ENCODE results near the gene EEA1.

The EEA1 gene

DNA sequence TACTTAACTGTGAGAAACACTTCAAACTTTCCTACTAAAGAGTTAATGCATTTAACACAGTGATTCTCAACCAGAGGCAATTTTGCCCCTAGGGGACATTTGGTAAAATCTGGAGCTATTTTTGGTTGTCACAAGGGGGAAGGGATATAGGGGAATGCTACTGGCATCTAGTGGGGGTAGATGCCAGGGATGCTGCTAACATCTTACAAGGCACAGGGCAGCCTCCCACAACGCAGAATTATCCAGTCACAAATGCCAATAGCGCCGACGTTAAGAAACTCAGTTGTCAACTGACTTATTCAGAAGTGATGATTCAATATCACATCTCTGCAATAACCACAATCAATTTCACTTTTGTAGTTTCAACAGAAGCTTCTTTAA, 2.0 kb downstream of the EEA1 start:
- TF ChIP-seq, protein P1, sequence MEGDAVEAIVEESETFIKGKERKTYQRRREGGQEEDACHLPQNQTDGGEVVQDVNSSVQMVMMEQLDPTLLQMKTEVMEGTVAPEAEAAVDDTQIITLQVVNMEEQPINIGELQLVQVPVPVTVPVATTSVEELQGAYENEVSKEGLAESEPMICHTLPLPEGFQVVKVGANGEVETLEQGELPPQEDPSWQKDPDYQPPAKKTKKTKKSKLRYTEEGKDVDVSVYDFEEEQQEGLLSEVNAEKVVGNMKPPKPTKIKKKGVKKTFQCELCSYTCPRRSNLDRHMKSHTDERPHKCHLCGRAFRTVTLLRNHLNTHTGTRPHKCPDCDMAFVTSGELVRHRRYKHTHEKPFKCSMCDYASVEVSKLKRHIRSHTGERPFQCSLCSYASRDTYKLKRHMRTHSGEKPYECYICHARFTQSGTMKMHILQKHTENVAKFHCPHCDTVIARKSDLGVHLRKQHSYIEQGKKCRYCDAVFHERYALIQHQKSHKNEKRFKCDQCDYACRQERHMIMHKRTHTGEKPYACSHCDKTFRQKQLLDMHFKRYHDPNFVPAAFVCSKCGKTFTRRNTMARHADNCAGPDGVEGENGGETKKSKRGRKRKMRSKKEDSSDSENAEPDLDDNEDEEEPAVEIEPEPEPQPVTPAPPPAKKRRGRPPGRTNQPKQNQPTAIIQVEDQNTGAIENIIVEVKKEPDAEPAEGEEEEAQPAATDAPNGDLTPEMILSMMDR (conservative IDR thresholded peaks at IDR 0.05; ENCODE audit: low read depth, low read length): peak; percentile 15
- peak overlapping the region; percentile 72 for H3K4me3 ChIP-seq (ENCODE audit: low read length)
- no peak for DNase-seq (ENCODE audit: low read depth)

DNA sequence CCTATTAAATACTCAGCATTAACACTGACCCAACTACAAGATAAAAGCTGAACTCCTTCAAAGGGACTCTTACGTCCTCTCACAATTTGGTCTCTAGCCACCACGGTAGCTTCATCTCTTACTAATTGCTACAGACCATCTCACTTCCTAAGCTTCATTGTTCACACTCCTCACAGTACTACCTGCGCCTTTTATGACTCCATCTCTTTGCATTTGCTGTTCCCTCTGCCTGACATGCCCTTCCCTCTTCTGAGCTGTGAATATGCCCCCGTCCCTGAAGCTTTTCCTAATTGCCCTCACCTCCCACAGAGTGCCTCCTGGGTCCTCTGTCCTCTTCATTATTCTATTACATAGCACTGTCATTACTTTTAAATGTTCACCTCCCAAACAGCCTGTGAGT, 2.5 kb downstream of the EEA1 start:
- no peak overlapping the region for H3K4me3 ChIP-seq (ENCODE audit: low read length)
- TF ChIP-seq, protein P1 (conservative IDR thresholded peaks at IDR 0.05; ENCODE audit: low read depth, low read length): no peak
- DNase-seq (ENCODE audit: low read depth): no peak

DNA sequence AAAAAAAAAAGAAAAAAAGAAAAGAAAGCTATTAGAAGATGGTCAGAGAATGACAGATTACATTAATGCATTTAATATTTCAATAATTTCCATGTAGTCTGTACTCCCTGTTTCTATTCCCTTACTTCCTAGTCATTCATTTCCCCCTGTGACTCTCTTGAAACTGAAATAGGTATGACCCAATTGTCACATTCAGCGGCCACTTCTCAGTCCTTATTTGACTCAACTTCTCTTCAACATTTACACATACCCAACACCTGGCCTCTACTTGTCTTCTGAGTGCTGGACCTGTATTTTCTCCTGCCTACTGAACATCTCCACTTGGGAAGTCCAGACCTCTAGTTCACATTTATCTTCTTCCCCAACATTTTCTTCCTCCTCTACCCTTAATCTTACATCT, 7.2 kb downstream of the EEA1 start:
- no peak overlapping the region for H3K4me3 ChIP-seq (ENCODE audit: low read length)
- TF ChIP-seq, protein P1 (conservative IDR thresholded peaks at IDR 0.05; ENCODE audit: low read depth, low read length): no peak
- no peak for DNase-seq (ENCODE audit: low read depth)

DNA sequence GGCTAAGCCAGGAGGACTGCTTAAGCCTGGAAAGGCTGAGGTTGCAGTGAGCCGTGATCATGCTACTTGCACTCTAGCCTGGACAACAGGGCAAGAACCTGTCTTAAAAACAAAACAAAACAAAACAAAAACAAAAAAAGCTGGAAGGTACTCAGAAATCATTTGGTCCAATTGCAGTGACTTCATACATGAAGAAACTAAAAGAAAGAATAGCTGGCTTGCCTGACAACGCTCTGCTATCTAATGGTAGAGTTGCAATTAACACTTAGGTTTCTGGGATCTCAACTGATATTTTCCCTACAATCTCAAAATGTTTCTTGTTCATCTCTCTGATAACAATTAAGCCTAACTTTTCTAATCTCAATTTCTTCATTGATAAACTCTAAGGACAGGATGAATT, 13.7 kb downstream of the EEA1 start:
- no peak overlapping the region for H3K4me3 ChIP-seq (ENCODE audit: low read length)
- no peak for DNase-seq (ENCODE audit: low read depth)
- TF ChIP-seq, protein P1 (conservative IDR thresholded peaks at IDR 0.05; ENCODE audit: low read depth, low read length): no peak

DNA sequence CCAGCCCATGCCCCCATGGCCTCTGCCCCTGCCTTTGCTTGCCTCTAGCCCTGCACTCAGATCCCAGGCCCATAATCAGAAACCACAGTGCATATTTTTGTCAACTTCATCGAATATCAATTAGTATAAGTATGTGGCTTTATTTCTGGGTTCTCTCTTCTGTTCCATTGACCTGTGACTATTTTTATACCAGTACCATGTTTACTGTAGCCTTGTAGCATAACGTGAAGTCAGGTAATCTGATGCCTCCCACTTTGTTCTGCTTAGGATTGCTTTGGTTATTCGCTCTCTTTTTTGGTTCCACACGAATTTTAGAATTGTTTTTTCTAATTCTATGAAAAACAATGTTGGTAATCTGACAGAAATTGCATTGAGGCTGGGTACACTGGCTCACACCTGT, 14.9 kb downstream of the EEA1 start:
- H3K4me3 ChIP-seq (ENCODE audit: low read length): no peak overlapping the region
- DNase-seq (ENCODE audit: low read depth): no peak
- TF ChIP-seq, protein P1 (conservative IDR thresholded peaks at IDR 0.05; ENCODE audit: low read depth, low read length): no peak

DNA sequence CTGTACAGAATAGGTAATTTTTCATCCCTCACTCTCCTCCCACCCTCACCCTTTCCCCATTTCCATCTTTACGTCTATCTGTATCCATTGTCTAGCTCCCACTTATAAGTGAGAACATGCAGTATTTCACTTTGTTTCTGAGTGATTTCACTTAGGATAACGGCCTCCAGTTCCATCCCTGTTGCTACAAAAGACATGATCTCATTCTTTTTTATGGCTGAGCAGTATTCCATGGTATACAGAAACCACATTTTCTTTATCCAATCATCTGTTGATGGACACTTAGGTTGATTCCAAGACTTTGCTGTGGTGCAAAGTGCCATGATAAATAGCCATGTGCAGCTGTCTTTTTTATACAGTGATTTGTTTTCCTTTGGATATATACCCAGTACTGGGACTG, 16.4 kb downstream of the EEA1 start:
- TF ChIP-seq, protein P1 (conservative IDR thresholded peaks at IDR 0.05; ENCODE audit: low read depth, low read length): no peak
- no peak overlapping the region for H3K4me3 ChIP-seq (ENCODE audit: low read length)
- no peak for DNase-seq (ENCODE audit: low read depth)

DNA sequence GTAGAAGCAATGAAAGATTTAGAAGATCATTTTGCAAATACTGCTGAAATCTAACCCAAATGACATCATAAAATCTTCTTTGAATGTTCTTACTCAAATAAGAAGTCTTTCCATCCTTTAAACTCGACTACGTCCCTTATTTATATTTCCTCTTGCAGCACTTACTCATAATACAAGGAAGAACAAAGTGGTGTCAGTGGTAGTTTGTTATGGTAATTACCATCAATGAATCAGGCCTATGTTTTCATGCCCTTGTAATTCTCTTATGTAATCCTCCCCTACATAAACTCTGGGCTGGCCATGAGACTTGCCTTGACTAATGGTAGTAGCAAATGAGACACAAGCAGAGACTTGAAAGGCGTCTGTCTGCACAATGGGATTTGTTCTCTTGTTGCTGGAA, 17.0 kb downstream of the EEA1 start:
- DNase-seq (ENCODE audit: low read depth): no peak
- TF ChIP-seq, protein P1 (conservative IDR thresholded peaks at IDR 0.05; ENCODE audit: low read depth, low read length): no peak

More for the DNA sequence above, 17.0 kb downstream of the EEA1 start:
- no peak overlapping the region for H3K4me3 ChIP-seq (ENCODE audit: low read length)

All from retinal pigment epithelial cell (primary cell).